HCT116 (cell line): ENCODE measurements around the gene TMEM109. TPM values are rescaled to one million over a fixed set of nuclear protein-coding genes. Genes with fewer than 3 reads are reported as not detected.

Experiments used
- ATAC-seq: fragments of 200-7000 bp; cut with Tn5 transposase; 2 replicates; pipeline ENCODE4 v1.9.1; 2020; ENCODE audit warnings: mild to moderate bottlenecking, moderate library complexity
- BruUV-seq: library from RNA; stranded (reverse); fragments of 400-500 nt; replicated peaks from 2 replicates; lab custom pipeline; 2021; lab: Mats Ljungman, UMichigan
- CTCF ChIA-PET: fragments of 300-600 bp; sonication (Branson Sonifier 250); formaldehyde crosslinking; loops from one replicate; lab custom pipeline; 2021; ENCODE audit warnings: antibody characterized with exemption; lab: Charles Lee
- POLR2A ChIA-PET: fragments of 300-600, 350-600 bp; sonication (Branson Sonifier 250); formaldehyde crosslinking; loops from one replicate; lab custom pipeline; 2021; ENCODE audit warnings: antibody characterized with exemption; lab: Charles Lee
- RAD21 ChIA-PET, 2 experiments: fragments of 300-600 bp; sonication (Branson Sonifier 250); formaldehyde crosslinking; loops; one replicate each; lab custom pipeline; 2023; ENCODE audit warnings: low total read pairs in 2 of 2; ENCODE audit not compliant: uncharacterized antibody in 2 of 2, unreplicated experiment in 2 of 2, low non-redundant PET in 1 of 2; lab: Charles Lee
- DNase-seq: peaks from one replicate; pipeline ENCODE4 v3.0.0-alpha.2; 2010; ENCODE audit warnings: low read depth, low spot score
- H2AFZ ChIP-seq: fragments of 200-600 bp; shearing (Covaris generic), sonication (generic); 2 replicates; pipeline ENCODE4 v1.6.1; 2017; ENCODE audit warnings: low read depth, mixed run types, mixed read lengths, antibody characterized with exemption, low read length; ENCODE audit not compliant: poor library complexity, severe bottlenecking
- H3K27ac ChIP-seq: 2 replicates; pipeline ENCODE4 v1.5.1; 2012; ENCODE audit warnings: low read depth, low read length
- H3K27me3 ChIP-seq: fragments of 200-600 bp; sonication (generic); 2 replicates; pipeline ENCODE4 v1.6.1; 2016; ENCODE audit warnings: mixed run types, low read length, mixed read lengths; ENCODE audit not compliant: insufficient read depth
- H3K36me3 ChIP-seq, 2 experiments: fragments of 200-500 bp in 1 of 2; fragments of 200-600 bp in 1 of 2; sonication (Bioruptor generic) in 1 of 2; sonication (generic) in 1 of 2; 2 replicates each; pipeline versions ENCODE4 v1.5.1 to v1.6.1; 2014 to 2016; ENCODE audit warnings: low read length in 2 of 2, inconsistent platforms in 1 of 2, mixed read lengths in 1 of 2, mixed run types in 1 of 2; ENCODE audit not compliant: insufficient read depth in 2 of 2, control insufficient read depth in 1 of 2
- H3K4me1 ChIP-seq, 2 experiments: fragments of 200-600 bp in 1 of 2; sonication (generic) in 1 of 2; 2 replicates each; pipeline versions ENCODE4 v1.5.1 to v1.6.1; 2012 to 2017; ENCODE audit warnings: low read length in 2 of 2, inconsistent platforms in 1 of 2, mild to moderate bottlenecking in 1 of 2, mixed read lengths in 1 of 2, mixed run types in 1 of 2, moderate library complexity in 1 of 2; ENCODE audit not compliant: insufficient read depth in 2 of 2, control insufficient read depth in 1 of 2
- H3K4me2 ChIP-seq: fragments of 200-600 bp; sonication (generic); 2 replicates; pipeline ENCODE4 v1.6.1; 2017; ENCODE audit warnings: mixed run types, low read length, mixed read lengths
- H3K4me3 ChIP-seq, 2 experiments: fragments of 200-600 bp in 1 of 2; sonication (generic) in 1 of 2; replicated peaks in 1 of 2; 2 replicates each; pipeline ENCODE4 v1.5.1; 2011 to 2016; ENCODE audit warnings: low read length in 2 of 2, control low read depth in 1 of 2, low read depth in 1 of 2, mild to moderate bottlenecking in 1 of 2, mixed read lengths in 1 of 2, mixed run types in 1 of 2
- H3K79me2 ChIP-seq: fragments of 200-600 bp; sonication (generic); 2 replicates; pipeline ENCODE4 v1.6.1; 2017; ENCODE audit warnings: mild to moderate bottlenecking, mixed run types, low read length, moderate library complexity, mixed read lengths; ENCODE audit not compliant: insufficient read depth
- H3K9ac ChIP-seq: fragments of 200-600 bp; sonication (generic); 2 replicates; pipeline ENCODE4 v1.6.1; 2016; ENCODE audit warnings: low read length, mixed read lengths
- H3K9me2 ChIP-seq: fragments of 200-600 bp; sonication (generic), shearing (Covaris generic); 2 replicates; pipeline ENCODE4 v1.6.1; 2017; ENCODE audit warnings: mixed run types, mild to moderate bottlenecking, moderate library complexity; ENCODE audit not compliant: insufficient read depth
- H3K9me3 ChIP-seq, 2 experiments: fragments of 200-500 bp in 1 of 2; fragments of 200-600 bp in 1 of 2; sonication (Bioruptor generic) in 1 of 2; sonication (generic) in 1 of 2; 2 replicates each; pipeline ENCODE4 v1.6.1; 2014 to 2017; ENCODE audit warnings: low read length in 2 of 2, mixed read lengths in 2 of 2, inconsistent platforms in 1 of 2, low read depth in 1 of 2, mild to moderate bottlenecking in 1 of 2, mixed run types in 1 of 2, moderate library complexity in 1 of 2; ENCODE audit not compliant: control insufficient read depth in 1 of 2, insufficient read depth in 1 of 2
- H4K20me1 ChIP-seq: fragments of 200-600 bp; sonication (generic), shearing (Covaris generic); 2 replicates; pipeline ENCODE4 v1.6.1; 2017; ENCODE audit warnings: mixed run types, mild to moderate bottlenecking, moderate library complexity; ENCODE audit not compliant: insufficient read depth
- ATF3 ChIP-seq: IDR thresholded peaks from 2 replicates; pipeline ENCODE4 v1.6.1; 2012
- MAX ChIP-seq: IDR thresholded peaks from 2 replicates; pipeline ENCODE4 v1.6.1; 2012
- POLR2A ChIP-seq: IDR thresholded peaks from 2 replicates; pipeline ENCODE4 v1.7.0; 2011; ENCODE audit warnings: borderline replicate concordance; ENCODE audit not compliant: insufficient read depth, insufficient read length; ENCODE audit errors: extremely low read depth
- POLR2AphosphoS5 ChIP-seq: IDR thresholded peaks from 2 replicates; pipeline ENCODE4 v1.6.1; 2011; ENCODE audit warnings: mild to moderate bottlenecking, low read depth, low read length, moderate library complexity
- REST ChIP-seq: IDR thresholded peaks from 2 replicates; pipeline ENCODE4 v1.6.1; 2012; ENCODE audit warnings: low read depth
- SP1 ChIP-seq: IDR thresholded peaks from 2 replicates; pipeline ENCODE4 v1.6.1; 2012; ENCODE audit warnings: low read depth
- SRF ChIP-seq: IDR thresholded peaks from 2 replicates; pipeline ENCODE4 v1.6.1; 2012; ENCODE audit warnings: low read depth
- YY1 ChIP-seq: IDR thresholded peaks from 2 replicates; pipeline ENCODE4 v1.6.1; 2011; ENCODE audit warnings: low read length, low read depth, moderate library complexity, mild to moderate bottlenecking; ENCODE audit not compliant: insufficient replicate concordance; ENCODE audit errors: extremely low read depth
- intact Hi-C: fragments of 100-400 bp; cut with micrococcal nuclease; formaldehyde crosslinking; loops from 2 replicates; pipeline ENCODE4 v1.10.0; 2022
- total RNA-seq: library from RNA; stranded (reverse); gene quantifications from one replicate; pipeline ENCODE4 v1.2.1, GENCODE V29; 2021; ENCODE audit not compliant: unreplicated experiment

The TMEM109 gene
- total RNA-seq, 1 experiment from 2014 or later, result 44.4 TPM

- no peak for TF ChIP-seq REST
Observed at GRCh38 chr11:60953781-60954180, 39.8 kb downstream of the TMEM109 start (continued).

- intact Hi-C loops, result no loop called here
- Histone ChIP-seq H3K9me2 (no peaks in the 10 kb centered on the region), H3K4me2 (no peak overlapping the region), H2AFZ (no peak overlapping the region), H3K27me3 (no peaks in the 10 kb centered on the region), H3K36me3 (no peaks in the 10 kb centered on the region), H3K27ac (no peak overlapping the region), H4K20me1 (no peaks in the 10 kb centered on the region), H3K4me3 (no peak overlapping the region), H3K79me2 (no peaks in the 10 kb centered on the region), H3K4me1 (no peaks in the 10 kb centered on the region), H3K9me3 (no peaks in the 10 kb centered on the region), H3K9ac (no peak overlapping the region)
- BruUV-seq, result no TSS peak
- ATAC-seq (no peak), DNase-seq (no peak)
- CTCF ChIA-PET, result no interaction called here
- RAD21 ChIA-PET, result no interaction called here
- POLR2A ChIA-PET, result no interaction called here
- no peak for TF ChIP-seq YY1
- no peak for TF ChIP-seq POLR2AphosphoS5
- TF ChIP-seq MAX, result no peak
- no peak for TF ChIP-seq POLR2A
- no peak for TF ChIP-seq SRF
- no peak for TF ChIP-seq ATF3
- TF ChIP-seq SP1, result no peak
Observed at GRCh38 chr11:60954421-60954820, 40.5 kb downstream of the TMEM109 start.
